HepG2 (cell line): Measurements from ENCODE around the gene IZUMO4. TPM values are rescaled to one million over a fixed set of nuclear protein-coding genes. Genes with fewer than 3 reads are reported as not detected.

Source experiments
- HOXA7 ChIP-seq: sonication (generic); formaldehyde crosslinking; IDR thresholded peaks from 2 replicates; pipeline ENCODE4 v1.8.1; 2022; ENCODE audit warnings: mild to moderate bottlenecking, missing genetic modification reagents, moderate library complexity
- NONO ChIP-seq, 2 experiments: fragments of 450-650 bp in 1 of 2; sonication (generic) in 1 of 2; formaldehyde crosslinking in 1 of 2; IDR thresholded peaks in 1 of 2; conservative IDR thresholded peaks in 1 of 2; 2 replicates each; pipeline versions ENCODE4 v1.6.1 to v1.8.0; 2017 to 2022; ENCODE audit warnings: mild to moderate bottlenecking in 1 of 2, missing genetic modification reagents in 1 of 2, moderate library complexity in 1 of 2
- PLRG1 ChIP-seq: fragments of 450-650 bp; conservative IDR thresholded peaks from 2 replicates; pipeline ENCODE4 v1.6.1; 2016
- SMC3 ChIP-seq: IDR thresholded peaks from 2 replicates; pipeline ENCODE4 v1.6.1; 2011; ENCODE audit warnings: low read length, improper control_type of control experiment
- ZFX ChIP-seq: sonication (generic); formaldehyde crosslinking; IDR thresholded peaks from 2 replicates; pipeline ENCODE4 v1.4.0; 2020; ENCODE audit warnings: mild to moderate bottlenecking, low read depth, missing genetic modification reagents, moderate library complexity
- ZNF225 ChIP-seq: sonication (generic); formaldehyde crosslinking; IDR thresholded peaks from 2 replicates; pipeline ENCODE4 v1.4.0; 2020; ENCODE audit warnings: mild to moderate bottlenecking, missing genetic modification reagents
- ZNF451 ChIP-seq: sonication (generic); formaldehyde crosslinking; IDR thresholded peaks from 2 replicates; pipeline ENCODE4 v1.5.0; 2020; ENCODE audit warnings: mild to moderate bottlenecking, missing genetic modification reagents
- ZNF570 ChIP-seq: sonication (generic); formaldehyde crosslinking; IDR thresholded peaks from 2 replicates; pipeline ENCODE4 v1.4.0; 2020; ENCODE audit warnings: mild to moderate bottlenecking, missing genetic modification reagents, borderline replicate concordance
- ZNF790 ChIP-seq: sonication (generic); formaldehyde crosslinking; IDR thresholded peaks from 2 replicates; pipeline ENCODE4 v1.8.0; 2022; ENCODE audit warnings: missing genetic modification reagents, mild to moderate bottlenecking, borderline replicate concordance
- polyA plus RNA-seq, 8 experiments: library from polyadenylated mRNA; depleted of rRNA in 3 of 8; stranded (reverse) in 7 of 8; unstranded in 1 of 8; fragments of >200 nt; fragmentation: Illumina TruSeq in 4 of 8; extraction: Trizol in 4 of 8; gene quantifications; 2 replicates each; pipeline versions ENCODE4 v1.2.1 to v1.2.3, GENCODE V29; 2011 to 2016; ENCODE audit warnings: low read depth in 4 of 8, missing spikeins in 1 of 8, mixed read lengths in 1 of 8; ENCODE audit not compliant: insufficient read depth in 1 of 8
- total RNA-seq, 5 experiments: library from RNA; depleted of rRNA; stranded (reverse); fragments of >200 nt; fragmentation: Illumina TruSeq; extraction: Trizol; gene quantifications; 2 replicates each; pipeline ENCODE4 v1.2.3, GENCODE V29; 2016; ENCODE audit warnings: low read depth in 1 of 5
- TF ChIP-seq, protein P1 (sequence below): sonication (generic); formaldehyde crosslinking; IDR thresholded peaks from 2 replicates; pipeline ENCODE4 v1.9.0; 2022; ENCODE audit warnings: missing genetic modification reagents, mild to moderate bottlenecking, borderline replicate concordance
- TF ChIP-seq, protein P2 (sequence below): IDR thresholded peaks from 2 replicates; pipeline ENCODE4 v1.6.1; 2012; ENCODE audit warnings: low read depth, low read length, improper control_type of control experiment
- TF ChIP-seq, protein P3 (sequence below): sonication (generic); formaldehyde crosslinking; IDR thresholded peaks from 2 replicates; pipeline ENCODE4 v1.4.0; 2020; ENCODE audit warnings: mild to moderate bottlenecking, missing genetic modification reagents

The IZUMO4 gene
- total and polyA plus RNA-seq, 2 of the 13 experiments (the other 11 are each of a cell fraction or from before 2014, with no cell fraction given), result 0.77 to 3.9 TPM

GRCh38 chr19:2050991-2051772 is 45.5 kb upstream of the IZUMO4 start, which contains the start of gene MKNK2 (continued):
- peak; percentile 48; the same call in 1 of the 2 replicates for TF ChIP-seq ZFX
- TF ChIP-seq, protein P1, sequence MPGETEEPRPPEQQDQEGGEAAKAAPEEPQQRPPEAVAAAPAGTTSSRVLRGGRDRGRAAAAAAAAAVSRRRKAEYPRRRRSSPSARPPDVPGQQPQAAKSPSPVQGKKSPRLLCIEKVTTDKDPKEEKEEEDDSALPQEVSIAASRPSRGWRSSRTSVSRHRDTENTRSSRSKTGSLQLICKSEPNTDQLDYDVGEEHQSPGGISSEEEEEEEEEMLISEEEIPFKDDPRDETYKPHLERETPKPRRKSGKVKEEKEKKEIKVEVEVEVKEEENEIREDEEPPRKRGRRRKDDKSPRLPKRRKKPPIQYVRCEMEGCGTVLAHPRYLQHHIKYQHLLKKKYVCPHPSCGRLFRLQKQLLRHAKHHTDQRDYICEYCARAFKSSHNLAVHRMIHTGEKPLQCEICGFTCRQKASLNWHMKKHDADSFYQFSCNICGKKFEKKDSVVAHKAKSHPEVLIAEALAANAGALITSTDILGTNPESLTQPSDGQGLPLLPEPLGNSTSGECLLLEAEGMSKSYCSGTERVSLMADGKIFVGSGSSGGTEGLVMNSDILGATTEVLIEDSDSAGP, result 0 out of 2 replicates have a peak, but pooled peaks have one; percentile 71
- no peak for TF ChIP-seq SMC3
- TF ChIP-seq ZNF570 (CRISPR knock-in tag), result no peak
- no peak for TF ChIP-seq ZNF790 (CRISPR knock-in tag)
- TF ChIP-seq ZNF225 (CRISPR knock-in tag), result no peak; the same call in 1 of the 2 replicates
- TF ChIP-seq, protein P2, sequence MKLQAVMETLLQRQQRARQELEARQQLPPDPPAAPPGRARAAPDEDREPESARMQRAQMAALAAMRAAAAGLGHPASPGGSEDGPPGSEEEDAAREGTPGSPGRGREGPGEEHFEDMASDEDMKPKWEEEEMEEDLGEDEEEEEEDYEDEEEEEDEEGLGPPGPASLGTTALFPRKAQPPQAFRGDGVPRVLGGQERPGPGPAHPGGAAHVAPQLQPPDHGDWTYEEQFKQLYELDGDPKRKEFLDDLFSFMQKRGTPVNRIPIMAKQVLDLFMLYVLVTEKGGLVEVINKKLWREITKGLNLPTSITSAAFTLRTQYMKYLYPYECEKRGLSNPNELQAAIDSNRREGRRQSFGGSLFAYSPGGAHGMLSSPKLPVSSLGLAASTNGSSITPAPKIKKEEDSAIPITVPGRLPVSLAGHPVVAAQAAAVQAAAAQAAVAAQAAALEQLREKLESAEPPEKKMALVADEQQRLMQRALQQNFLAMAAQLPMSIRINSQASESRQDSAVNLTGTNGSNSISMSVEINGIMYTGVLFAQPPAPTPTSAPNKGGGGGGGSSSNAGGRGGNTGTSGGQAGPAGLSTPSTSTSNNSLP, result no peak
- TF ChIP-seq ZNF451 (CRISPR knock-in tag), result peak; percentile 42; the same call in 1 of the 2 replicates
- no peak for TF ChIP-seq HOXA7 (CRISPR knock-in tag)
- TF ChIP-seq PLRG1, result no peak
- TF ChIP-seq, protein P3, sequence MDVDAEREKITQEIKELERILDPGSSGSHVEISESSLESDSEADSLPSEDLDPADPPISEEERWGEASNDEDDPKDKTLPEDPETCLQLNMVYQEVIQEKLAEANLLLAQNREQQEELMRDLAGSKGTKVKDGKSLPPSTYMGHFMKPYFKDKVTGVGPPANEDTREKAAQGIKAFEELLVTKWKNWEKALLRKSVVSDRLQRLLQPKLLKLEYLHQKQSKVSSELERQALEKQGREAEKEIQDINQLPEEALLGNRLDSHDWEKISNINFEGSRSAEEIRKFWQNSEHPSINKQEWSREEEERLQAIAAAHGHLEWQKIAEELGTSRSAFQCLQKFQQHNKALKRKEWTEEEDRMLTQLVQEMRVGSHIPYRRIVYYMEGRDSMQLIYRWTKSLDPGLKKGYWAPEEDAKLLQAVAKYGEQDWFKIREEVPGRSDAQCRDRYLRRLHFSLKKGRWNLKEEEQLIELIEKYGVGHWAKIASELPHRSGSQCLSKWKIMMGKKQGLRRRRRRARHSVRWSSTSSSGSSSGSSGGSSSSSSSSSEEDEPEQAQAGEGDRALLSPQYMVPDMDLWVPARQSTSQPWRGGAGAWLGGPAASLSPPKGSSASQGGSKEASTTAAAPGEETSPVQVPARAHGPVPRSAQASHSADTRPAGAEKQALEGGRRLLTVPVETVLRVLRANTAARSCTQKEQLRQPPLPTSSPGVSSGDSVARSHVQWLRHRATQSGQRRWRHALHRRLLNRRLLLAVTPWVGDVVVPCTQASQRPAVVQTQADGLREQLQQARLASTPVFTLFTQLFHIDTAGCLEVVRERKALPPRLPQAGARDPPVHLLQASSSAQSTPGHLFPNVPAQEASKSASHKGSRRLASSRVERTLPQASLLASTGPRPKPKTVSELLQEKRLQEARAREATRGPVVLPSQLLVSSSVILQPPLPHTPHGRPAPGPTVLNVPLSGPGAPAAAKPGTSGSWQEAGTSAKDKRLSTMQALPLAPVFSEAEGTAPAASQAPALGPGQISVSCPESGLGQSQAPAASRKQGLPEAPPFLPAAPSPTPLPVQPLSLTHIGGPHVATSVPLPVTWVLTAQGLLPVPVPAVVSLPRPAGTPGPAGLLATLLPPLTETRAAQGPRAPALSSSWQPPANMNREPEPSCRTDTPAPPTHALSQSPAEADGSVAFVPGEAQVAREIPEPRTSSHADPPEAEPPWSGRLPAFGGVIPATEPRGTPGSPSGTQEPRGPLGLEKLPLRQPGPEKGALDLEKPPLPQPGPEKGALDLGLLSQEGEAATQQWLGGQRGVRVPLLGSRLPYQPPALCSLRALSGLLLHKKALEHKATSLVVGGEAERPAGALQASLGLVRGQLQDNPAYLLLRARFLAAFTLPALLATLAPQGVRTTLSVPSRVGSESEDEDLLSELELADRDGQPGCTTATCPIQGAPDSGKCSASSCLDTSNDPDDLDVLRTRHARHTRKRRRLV (CRISPR knock-in tag), result no peak
- TF ChIP-seq NONO (IDR thresholded peaks at IDR 0.05), result no peak
- peak; percentile 61; the same call in 1 of the 2 replicates for TF ChIP-seq NONO (CRISPR knock-in tag; conservative IDR thresholded peaks at IDR 0.05)
